GM12878 (cell line): Measurements from ENCODE around the gene KCNN3. TPM values are rescaled to one million over a fixed set of nuclear protein-coding genes. Genes with fewer than 3 reads are reported as not detected.

Experiments
- ATAC-seq: fragments of 200-7000 bp; cut with Tn5 transposase; 3 replicates; pipeline ENCODE4 v1.9.1; 2020; ENCODE audit warnings: mild to moderate bottlenecking, moderate library complexity
- BruUV-seq: library from RNA; stranded (reverse); fragments of 400-500 nt; replicated peaks from 2 replicates; lab custom pipeline; 2021; lab: Mats Ljungman, UMichigan
- CTCF ChIA-PET: fragments of 300-600 bp; sonication (Branson Sonifier 250); formaldehyde crosslinking; extraction: SDS; loops from one replicate; lab custom pipeline; 2021; ENCODE audit warnings: inconsistent platforms; lab: Yijun Ruan, JAX
- POLR2A ChIA-PET: fragments of 350-600 bp; formaldehyde crosslinking; extraction: SDS; loops from one replicate; lab custom pipeline; 2021; ENCODE audit warnings: inconsistent platforms; lab: Charles Lee
- RAD21 ChIA-PET: fragments of 300-600 bp; sonication (Branson Sonifier 250); formaldehyde crosslinking; loops from one replicate; lab custom pipeline; 2023; ENCODE audit warnings: antibody characterized with exemption; ENCODE audit not compliant: unreplicated experiment; lab: Charles Lee
- SMC1A ChIA-PET: fragments of 300-600 bp; sonication (Branson Sonifier 250); formaldehyde crosslinking; loops from one replicate; lab custom pipeline; 2023; ENCODE audit not compliant: unreplicated experiment, uncharacterized antibody; lab: Charles Lee
- DNase-seq: peaks from one replicate; pipeline ENCODE4 v3.0.0-alpha.2; 2011; ENCODE audit warnings: low read depth, low spot score
- FAIRE-seq: peaks from 3 replicates; lab custom pipeline; 2011; peaks lifted over from hg19 to GRCh38; lab: Jason Lieb, UNC
- H2AFZ ChIP-seq: 2 replicates; pipeline ENCODE4 v1.6.0; 2011; ENCODE audit warnings: low read depth, low read length, control low read depth; ENCODE audit not compliant: control insufficient read depth
- H3K27ac ChIP-seq: 2 replicates; pipeline ENCODE4 v1.5.1; 2011; ENCODE audit warnings: control low read depth; ENCODE audit not compliant: control insufficient read depth, insufficient read depth
- H3K27me3 ChIP-seq, 2 experiments: replicated peaks in 1 of 2; 2 replicates each; pipeline versions ENCODE4 v1.6.0 to v1.6.1; 2011; ENCODE audit warnings: low read length in 1 of 2; ENCODE audit not compliant: control insufficient read depth in 2 of 2, insufficient read depth in 2 of 2
- H3K36me3 ChIP-seq, 2 experiments: 2 replicates each; pipeline ENCODE4 v1.5.1; 2011; ENCODE audit warnings: low read length in 1 of 2; ENCODE audit not compliant: control insufficient read depth in 2 of 2, insufficient read depth in 2 of 2
- H3K4me1 ChIP-seq: 2 replicates; pipeline ENCODE4 v1.6.1; 2011; ENCODE audit warnings: mild to moderate bottlenecking, low read length, moderate library complexity, mixed read lengths; ENCODE audit not compliant: control insufficient read depth, insufficient read depth
- H3K4me2 ChIP-seq: 2 replicates; pipeline ENCODE4 v1.6.0; 2011; ENCODE audit warnings: control low read depth; ENCODE audit not compliant: control insufficient read depth, insufficient read depth
- H3K4me3 ChIP-seq: fragments of 200-600 bp; sonication (generic); 2 replicates; pipeline ENCODE4 v1.5.1; 2016
- H3K79me2 ChIP-seq: 2 replicates; pipeline ENCODE4 v1.6.0; 2011; ENCODE audit warnings: low read length; ENCODE audit not compliant: control insufficient read depth, insufficient read depth
- H3K9ac ChIP-seq: 2 replicates; pipeline ENCODE4 v1.8.0; 2011; ENCODE audit warnings: low read length, control low read depth, mixed read lengths; ENCODE audit not compliant: control insufficient read depth, insufficient read depth
- H3K9me3 ChIP-seq: replicated peaks from 3 replicates; pipeline ENCODE4 v1.5.1; 2011; ENCODE audit warnings: mild to moderate bottlenecking, low read length; ENCODE audit not compliant: control insufficient read depth, insufficient read depth
- H4K20me1 ChIP-seq: 2 replicates; pipeline ENCODE4 v1.6.0; 2011; ENCODE audit not compliant: control insufficient read depth, insufficient read depth
- BACH1 ChIP-seq: fragments of 450-650 bp; IDR thresholded peaks from 2 replicates; pipeline ENCODE4 v1.6.1; 2017; ENCODE audit warnings: mild to moderate bottlenecking, borderline replicate concordance
- BCL11A ChIP-seq: IDR thresholded peaks from 2 replicates; pipeline ENCODE4 v1.6.1; 2011; ENCODE audit warnings: low read depth, low read length
- CBX3 ChIP-seq: fragments of 200-600 bp; sonication (generic); IDR thresholded peaks from 2 replicates; pipeline ENCODE4 v1.6.1; 2016; ENCODE audit warnings: low read depth, borderline replicate concordance
- ETV6 ChIP-seq, 2 experiments: fragments of 450-650 bp in 1 of 2; IDR thresholded peaks in 1 of 2; conservative IDR thresholded peaks in 1 of 2; 2 replicates each; pipeline ENCODE4 v1.6.1; 2014; ENCODE audit warnings: antibody characterized with exemption in 1 of 2, borderline replicate concordance in 1 of 2, low read depth in 1 of 2, mild to moderate bottlenecking in 1 of 2, moderate library complexity in 1 of 2
- FOXM1 ChIP-seq: IDR thresholded peaks from 2 replicates; pipeline ENCODE4 v1.6.1; 2012; ENCODE audit warnings: low read depth, mild to moderate bottlenecking, inconsistent platforms, low read length, moderate library complexity
- HDAC6 ChIP-seq: fragments of 200-600 bp; sonication (generic); IDR thresholded peaks from one replicate; pipeline ENCODE4 v1.8.0; 2017; ENCODE audit warnings: antibody characterized with exemption; ENCODE audit not compliant: unreplicated experiment
- IRF4 ChIP-seq: IDR thresholded peaks from 2 replicates; pipeline ENCODE4 v1.6.1; 2011; ENCODE audit warnings: low read depth, low read length
- NFYB ChIP-seq: IDR thresholded peaks from 2 replicates; pipeline ENCODE4 v1.6.1; 2011; ENCODE audit warnings: low read depth, mild to moderate bottlenecking, low read length, improper control_type of control experiment, moderate library complexity; ENCODE audit not compliant: insufficient read depth
- POLR2A ChIP-seq: IDR thresholded peaks from 2 replicates; pipeline ENCODE4 v1.6.1; 2011; ENCODE audit warnings: low read depth, mild to moderate bottlenecking, low read length
- RB1 ChIP-seq: fragments of 450-650 bp; formaldehyde crosslinking; IDR thresholded peaks from 2 replicates; pipeline ENCODE4 v1.6.1; 2017; ENCODE audit warnings: mild to moderate bottlenecking, borderline replicate concordance
- SIN3A ChIP-seq: IDR thresholded peaks from 2 replicates; pipeline ENCODE4 v1.6.1; 2012; ENCODE audit warnings: low read depth, low read length, improper control_type of control experiment
- SUPT20H ChIP-seq: IDR thresholded peaks from 2 replicates; pipeline ENCODE4 v1.6.1; 2011; ENCODE audit warnings: low read depth, mild to moderate bottlenecking, low read length, moderate library complexity, borderline replicate concordance; ENCODE audit not compliant: control insufficient read depth
- TBL1XR1 ChIP-seq: IDR thresholded peaks from 2 replicates; pipeline ENCODE4 v1.6.1; 2012; ENCODE audit warnings: low read depth, low read length, improper control_type of control experiment
- WRNIP1 ChIP-seq: IDR thresholded peaks from 2 replicates; pipeline ENCODE4 v1.6.1; 2011; ENCODE audit warnings: low read depth, low read length, improper control_type of control experiment, borderline replicate concordance
- YBX1 ChIP-seq: fragments of 450-650 bp; IDR thresholded peaks from 2 replicates; pipeline ENCODE4 v1.6.1; 2016; ENCODE audit warnings: antibody characterized with exemption
- ZNF384 ChIP-seq: IDR thresholded peaks from 2 replicates; pipeline ENCODE4 v1.6.1; 2012; ENCODE audit warnings: low read depth, mild to moderate bottlenecking, low read length, improper control_type of control experiment, borderline replicate concordance
- WGBS: methylation state at CpG from one replicate; pipeline ENCODE4 v1.1.6; 2016; ENCODE audit warnings: low lambda C conversion rate; ENCODE audit not compliant: insufficient replicate concordance, insufficient coverage; ENCODE audit errors: missing lambda C conversion rate; 5-methylcytosine and 5-hydroxymethylcytosine counted together
- in situ Hi-C: fragments of 300-500 bp; cut with MboI; formaldehyde crosslinking; loops from 9 replicates; pipeline ENCODE4 v1.14.3; 2018; ENCODE audit warnings: mixed read lengths
- intact Hi-C: fragments of 100-400 bp; cut with micrococcal nuclease; formaldehyde crosslinking; loops from one replicate; pipeline ENCODE4 v1.14.2; 2022; ENCODE audit not compliant: unreplicated experiment
- polyA plus RNA-seq, 11 experiments: library from polyadenylated mRNA; depleted of rRNA in 4 of 11; unstranded in 6 of 11; stranded (reverse) in 5 of 11; fragments of >200 nt; fragmentation: Nextera tagmentation in 4 of 11; fragmentation: Illumina TruSeq in 1 of 11; extraction: Ambion mirVana in 4 of 11; extraction: Trizol in 1 of 11; gene quantifications; 1 replicate in 1 of 11; 2 replicates in 10 of 11; pipeline versions ENCODE4 v1.2.1 to v1.2.3, GENCODE V29; 2011 to 2016; ENCODE audit warnings: inconsistent platforms in 2 of 11, missing spikeins in 2 of 11, low read depth in 1 of 11
- total RNA-seq, 4 experiments: library from RNA; depleted of rRNA in 3 of 4; stranded (reverse); fragments of >200 nt in 3 of 4; fragmentation: Illumina TruSeq in 1 of 4; extraction: Trizol in 1 of 4; gene quantifications; 2 replicates each; pipeline versions ENCODE4 v1.2.1 to v1.2.3, GENCODE V29; 2013 to 2021
- TF ChIP-seq, protein P1 (sequence below): fragments of 450-650 bp; formaldehyde crosslinking; IDR thresholded peaks from 2 replicates; pipeline ENCODE4 v1.4.0; 2022; ENCODE audit warnings: mild to moderate bottlenecking, moderate library complexity
- TF ChIP-seq, protein P2 (sequence below): fragments of 450-650 bp; IDR thresholded peaks from 2 replicates; pipeline ENCODE4 v1.6.1; 2017; ENCODE audit warnings: borderline replicate concordance
- TF ChIP-seq, protein P3 (sequence below): IDR thresholded peaks from 2 replicates; pipeline ENCODE4 v1.6.1; 2012; ENCODE audit warnings: mild to moderate bottlenecking, low read depth, low read length

The KCNN3 gene
- total and polyA plus RNA-seq, 10 of the 15 experiments (the other 5 are each of a cell fraction or from before 2014, with no cell fraction given): 3.5 to 26.4 (median 14.9) TPM

DNA sequence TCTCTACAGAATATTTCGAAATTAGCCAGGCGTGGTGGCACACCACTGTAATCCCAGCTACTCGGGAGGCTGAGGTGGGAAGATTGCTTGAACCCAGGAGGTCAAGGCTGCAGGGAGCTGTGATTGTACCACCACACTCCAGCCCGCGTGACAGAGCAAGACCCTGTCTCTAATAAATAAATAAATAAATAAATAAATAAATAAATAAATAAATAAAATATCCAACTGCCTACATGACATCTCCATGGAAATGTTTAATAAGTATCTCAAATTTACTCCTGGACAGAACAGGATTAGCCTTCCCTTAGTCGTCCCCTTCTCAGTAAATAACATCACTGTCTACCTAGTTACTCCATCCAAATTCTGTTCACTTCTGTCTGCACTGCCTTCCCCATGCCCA is 29.0 kb upstream of the KCNN3 start:
- no peak overlapping the region for H3K27ac ChIP-seq
- no peak for TF ChIP-seq YBX1
- no peak for TF ChIP-seq POLR2A
- no peak for TF ChIP-seq CBX3
- no peak for TF ChIP-seq WRNIP1
- TF ChIP-seq SIN3A: no peak
- no peak for TF ChIP-seq IRF4
- no peak for TF ChIP-seq TBL1XR1
- TF ChIP-seq FOXM1: no peak
- no peak for TF ChIP-seq ETV6 (conservative IDR thresholded peaks at IDR 0.05 in 1 of 2, IDR thresholded peaks at IDR 0.05 in 1 of 2; ENCODE audit: borderline replicate concordance in 1 of 2, low read depth in 1 of 2)
- TF ChIP-seq RB1: no peak
- no peak for TF ChIP-seq NFYB
- TF ChIP-seq, protein P1, sequence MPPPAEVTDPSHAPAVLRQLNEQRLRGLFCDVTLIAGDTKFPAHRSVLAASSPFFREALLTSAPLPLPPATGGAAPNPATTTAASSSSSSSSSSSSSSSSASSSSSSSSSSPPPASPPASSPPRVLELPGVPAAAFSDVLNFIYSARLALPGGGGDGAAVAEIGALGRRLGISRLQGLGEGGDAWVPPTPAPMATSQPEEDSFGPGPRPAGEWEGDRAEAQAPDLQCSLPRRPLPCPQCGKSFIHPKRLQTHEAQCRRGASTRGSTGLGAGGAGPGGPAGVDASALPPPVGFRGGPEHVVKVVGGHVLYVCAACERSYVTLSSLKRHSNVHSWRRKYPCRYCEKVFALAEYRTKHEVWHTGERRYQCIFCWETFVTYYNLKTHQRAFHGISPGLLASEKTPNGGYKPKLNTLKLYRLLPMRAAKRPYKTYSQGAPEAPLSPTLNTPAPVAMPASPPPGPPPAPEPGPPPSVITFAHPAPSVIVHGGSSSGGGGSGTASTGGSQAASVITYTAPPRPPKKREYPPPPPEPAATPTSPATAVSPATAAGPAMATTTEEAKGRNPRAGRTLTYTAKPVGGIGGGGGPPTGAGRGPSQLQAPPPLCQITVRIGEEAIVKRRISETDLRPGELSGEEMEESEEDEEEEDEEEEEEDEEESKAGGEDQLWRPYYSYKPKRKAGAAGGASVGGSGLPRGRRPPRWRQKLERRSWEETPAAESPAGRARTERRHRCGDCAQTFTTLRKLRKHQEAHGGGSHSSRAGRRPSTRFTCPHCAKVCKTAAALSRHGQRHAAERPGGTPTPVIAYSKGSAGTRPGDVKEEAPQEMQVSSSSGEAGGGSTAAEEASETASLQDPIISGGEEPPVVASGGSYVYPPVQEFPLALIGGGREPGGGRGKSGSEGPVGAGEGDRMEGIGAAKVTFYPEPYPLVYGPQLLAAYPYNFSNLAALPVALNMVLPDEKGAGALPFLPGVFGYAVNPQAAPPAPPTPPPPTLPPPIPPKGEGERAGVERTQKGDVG: no peak
- TF ChIP-seq, protein P2, sequence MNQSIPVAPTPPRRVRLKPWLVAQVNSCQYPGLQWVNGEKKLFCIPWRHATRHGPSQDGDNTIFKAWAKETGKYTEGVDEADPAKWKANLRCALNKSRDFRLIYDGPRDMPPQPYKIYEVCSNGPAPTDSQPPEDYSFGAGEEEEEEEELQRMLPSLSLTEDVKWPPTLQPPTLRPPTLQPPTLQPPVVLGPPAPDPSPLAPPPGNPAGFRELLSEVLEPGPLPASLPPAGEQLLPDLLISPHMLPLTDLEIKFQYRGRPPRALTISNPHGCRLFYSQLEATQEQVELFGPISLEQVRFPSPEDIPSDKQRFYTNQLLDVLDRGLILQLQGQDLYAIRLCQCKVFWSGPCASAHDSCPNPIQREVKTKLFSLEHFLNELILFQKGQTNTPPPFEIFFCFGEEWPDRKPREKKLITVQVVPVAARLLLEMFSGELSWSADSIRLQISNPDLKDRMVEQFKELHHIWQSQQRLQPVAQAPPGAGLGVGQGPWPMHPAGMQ: no peak
- TF ChIP-seq, protein P3, sequence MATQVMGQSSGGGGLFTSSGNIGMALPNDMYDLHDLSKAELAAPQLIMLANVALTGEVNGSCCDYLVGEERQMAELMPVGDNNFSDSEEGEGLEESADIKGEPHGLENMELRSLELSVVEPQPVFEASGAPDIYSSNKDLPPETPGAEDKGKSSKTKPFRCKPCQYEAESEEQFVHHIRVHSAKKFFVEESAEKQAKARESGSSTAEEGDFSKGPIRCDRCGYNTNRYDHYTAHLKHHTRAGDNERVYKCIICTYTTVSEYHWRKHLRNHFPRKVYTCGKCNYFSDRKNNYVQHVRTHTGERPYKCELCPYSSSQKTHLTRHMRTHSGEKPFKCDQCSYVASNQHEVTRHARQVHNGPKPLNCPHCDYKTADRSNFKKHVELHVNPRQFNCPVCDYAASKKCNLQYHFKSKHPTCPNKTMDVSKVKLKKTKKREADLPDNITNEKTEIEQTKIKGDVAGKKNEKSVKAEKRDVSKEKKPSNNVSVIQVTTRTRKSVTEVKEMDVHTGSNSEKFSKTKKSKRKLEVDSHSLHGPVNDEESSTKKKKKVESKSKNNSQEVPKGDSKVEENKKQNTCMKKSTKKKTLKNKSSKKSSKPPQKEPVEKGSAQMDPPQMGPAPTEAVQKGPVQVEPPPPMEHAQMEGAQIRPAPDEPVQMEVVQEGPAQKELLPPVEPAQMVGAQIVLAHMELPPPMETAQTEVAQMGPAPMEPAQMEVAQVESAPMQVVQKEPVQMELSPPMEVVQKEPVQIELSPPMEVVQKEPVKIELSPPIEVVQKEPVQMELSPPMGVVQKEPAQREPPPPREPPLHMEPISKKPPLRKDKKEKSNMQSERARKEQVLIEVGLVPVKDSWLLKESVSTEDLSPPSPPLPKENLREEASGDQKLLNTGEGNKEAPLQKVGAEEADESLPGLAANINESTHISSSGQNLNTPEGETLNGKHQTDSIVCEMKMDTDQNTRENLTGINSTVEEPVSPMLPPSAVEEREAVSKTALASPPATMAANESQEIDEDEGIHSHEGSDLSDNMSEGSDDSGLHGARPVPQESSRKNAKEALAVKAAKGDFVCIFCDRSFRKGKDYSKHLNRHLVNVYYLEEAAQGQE: no peak
- TF ChIP-seq HDAC6: no peak
- TF ChIP-seq SUPT20H: no peak
- TF ChIP-seq BACH1: no peak
- no peak for TF ChIP-seq ZNF384
- TF ChIP-seq BCL11A: no peak
- ChIA-PET CTCF (no interaction called here), POLR2A (no interaction called here), RAD21 (no interaction called here), SMC1A (no interaction called here)
- H3K9me3 ChIP-seq: no peaks in the 10 kb centered on the region
- H3K79me2 ChIP-seq: no peaks in the 10 kb centered on the region
- no peaks in the 10 kb centered on the region for H3K36me3 ChIP-seq
- 78% methylated on average over 6 of the region's 6 CpGs for WGBS
- no peaks in the 10 kb centered on the region for H3K27me3 ChIP-seq
- H3K4me1 ChIP-seq: no peaks in the 10 kb centered on the region
- no peak overlapping the region for H3K9ac ChIP-seq
- intact Hi-C loops (no loop called here), in situ Hi-C loops (no loop called here)
- no peak for DNase-seq
- no peak overlapping the region for H3K4me3 ChIP-seq
- no peak overlapping the region for H2AFZ ChIP-seq
- no peak for FAIRE-seq
- H3K4me2 ChIP-seq: no peak overlapping the region
- H4K20me1 ChIP-seq: no peaks in the 10 kb centered on the region
- ATAC-seq: no peak
- BruUV-seq: no TSS peak
